ENCODE results near the gene FMO5. TPM values are rescaled to one million over a fixed set of nuclear protein-coding genes. Genes with fewer than 3 reads are reported as not detected.

FMO5 gene
- total RNA-seq, 1 donor from 2014 or later: 2.2 TPM

GRCh38 chr1:147211577-147211976 is 13.6 kb downstream of the FMO5 start:
- H3K36me3 Mint-ChIP-seq (ENCODE audit: unreplicated experiment): peaks cover 4% of the 10 kb centered on the region
- no peak for TF ChIP-seq CTCF (IDR thresholded peaks at IDR 0.05)

GRCh38 chr1:147210987-147211386 is 14.2 kb downstream of the FMO5 start:
- H3K4me3 Mint-ChIP-seq (ENCODE audit: unreplicated experiment): no peak overlapping the region
- no peak for TF ChIP-seq CTCF (IDR thresholded peaks at IDR 0.05)
- H3K27me3 Mint-ChIP-seq (ENCODE audit: unreplicated experiment): no peaks in the 10 kb centered on the region
- peaks cover 4% of the 10 kb centered on the region for H3K4me1 Mint-ChIP-seq (ENCODE audit: unreplicated experiment)
- no peak overlapping the region for H3K27ac Mint-ChIP-seq (ENCODE audit: unreplicated experiment)
- no peak for DNase-seq (ENCODE audit: extremely low spot score, unreplicated experiment)
- no peaks in the 10 kb centered on the region for H3K9me3 Mint-ChIP-seq (ENCODE audit: unreplicated experiment)
- H3K36me3 Mint-ChIP-seq (ENCODE audit: unreplicated experiment): peaks cover 4% of the 10 kb centered on the region

More at GRCh38 chr1:147211577-147211976, 13.6 kb downstream of the FMO5 start:
- Mint-ChIP-seq H3K4me1 (ENCODE audit: unreplicated experiment) (peaks cover 4% of the 10 kb centered on the region), H3K9me3 (ENCODE audit: unreplicated experiment) (no peaks in the 10 kb centered on the region), H3K4me3 (ENCODE audit: unreplicated experiment) (no peak overlapping the region), H3K27ac (ENCODE audit: unreplicated experiment) (no peak overlapping the region), H3K27me3 (ENCODE audit: unreplicated experiment) (no peaks in the 10 kb centered on the region)
- no peak for DNase-seq (ENCODE audit: extremely low spot score, unreplicated experiment)

DNA sequence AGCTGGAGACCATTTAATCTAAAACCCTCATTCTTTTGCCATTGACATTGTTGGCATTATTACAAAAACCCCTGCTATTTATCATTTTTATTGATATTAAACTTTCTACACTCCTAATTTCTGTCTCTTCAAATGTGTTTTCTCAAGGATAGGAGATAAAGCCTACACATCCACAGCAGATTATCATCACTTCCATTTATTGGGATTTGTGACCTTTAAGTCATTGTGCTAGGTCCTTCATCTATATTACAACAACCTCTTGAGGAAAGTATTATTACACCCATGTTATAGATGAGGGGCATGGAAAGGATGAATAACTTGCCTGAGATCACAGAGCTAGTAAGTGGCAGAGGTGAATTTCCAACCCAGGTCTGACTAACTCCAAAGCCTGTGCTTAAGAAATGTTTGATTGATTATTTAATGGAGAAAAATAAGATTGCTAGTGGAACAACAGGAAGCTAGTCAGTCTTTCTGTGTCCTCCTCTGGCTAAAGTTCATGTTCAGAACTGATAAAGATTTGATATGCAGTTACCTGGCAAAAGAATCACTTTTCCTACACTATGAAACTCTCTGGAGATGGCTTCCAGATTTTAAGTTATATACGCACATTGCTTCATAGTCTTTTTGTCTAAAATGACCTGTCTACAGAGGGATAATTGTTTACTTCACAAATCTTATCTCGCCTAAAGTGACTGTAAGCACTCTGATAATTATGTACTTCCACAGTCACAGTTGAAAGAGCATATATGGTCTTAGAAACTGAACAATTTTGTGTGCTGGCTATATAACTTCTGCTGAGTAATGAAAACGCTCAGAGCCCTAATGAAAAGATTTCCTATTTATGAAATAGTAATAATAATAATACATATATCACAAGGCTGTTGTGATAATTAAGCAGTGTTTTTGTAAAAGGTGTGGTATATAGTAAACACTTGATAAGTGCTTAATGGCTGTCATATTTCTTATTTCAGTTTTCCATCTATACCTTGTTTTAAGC is 15.0 kb downstream of the FMO5 start:
- Mint-ChIP-seq H3K36me3 (ENCODE audit: unreplicated experiment) (peaks cover 4% of the 10 kb centered on the region), H3K4me3 (ENCODE audit: unreplicated experiment) (no peak overlapping the region), H3K27ac (ENCODE audit: unreplicated experiment) (no peak overlapping the region), H3K9me3 (ENCODE audit: unreplicated experiment) (no peaks in the 10 kb centered on the region), H3K4me1 (ENCODE audit: unreplicated experiment) (peaks cover 4% of the 10 kb centered on the region), H3K27me3 (ENCODE audit: unreplicated experiment) (no peaks in the 10 kb centered on the region)
- DNase-seq (ENCODE audit: extremely low spot score, unreplicated experiment): no peak
- no peak for TF ChIP-seq CTCF (IDR thresholded peaks at IDR 0.05)

DNA sequence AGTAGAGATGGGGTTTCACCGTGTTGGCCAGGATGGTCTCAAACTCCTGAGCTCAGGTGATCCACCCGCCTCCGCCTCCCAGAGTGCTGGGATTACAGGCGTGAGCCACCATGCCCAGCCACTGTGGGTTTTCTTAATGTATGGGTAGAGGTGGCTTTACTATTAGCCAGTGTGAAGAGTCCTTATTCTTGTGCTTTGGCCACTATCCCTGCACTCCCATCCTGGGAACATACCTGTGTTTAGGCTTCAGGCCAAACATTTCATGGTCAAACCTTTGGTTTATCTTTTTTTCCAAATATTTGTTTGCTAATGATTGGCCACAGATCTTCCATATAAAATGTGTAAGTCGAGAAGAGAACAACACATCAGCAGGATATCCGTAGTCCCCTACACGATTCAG is 16.5 kb downstream of the FMO5 start:
- Mint-ChIP-seq H3K9me3 (ENCODE audit: unreplicated experiment) (no peaks in the 10 kb centered on the region), H3K4me3 (ENCODE audit: unreplicated experiment) (no peak overlapping the region), H3K36me3 (ENCODE audit: unreplicated experiment) (peaks cover 12% of the 10 kb centered on the region), H3K4me1 (ENCODE audit: unreplicated experiment) (no peaks in the 10 kb centered on the region), H3K27ac (ENCODE audit: unreplicated experiment) (no peak overlapping the region), H3K27me3 (ENCODE audit: unreplicated experiment) (no peaks in the 10 kb centered on the region)
- DNase-seq (ENCODE audit: extremely low spot score, unreplicated experiment): no peak
- no peak for TF ChIP-seq CTCF (IDR thresholded peaks at IDR 0.05)

- TF ChIP-seq CTCF (IDR thresholded peaks at IDR 0.05): no peak
- no peaks in the 10 kb centered on the region for H3K27me3 Mint-ChIP-seq (ENCODE audit: unreplicated experiment)
- H3K4me1 Mint-ChIP-seq (ENCODE audit: unreplicated experiment): no peaks in the 10 kb centered on the region
- DNase-seq (ENCODE audit: extremely low spot score, unreplicated experiment): no peak
- peaks cover 15% of the 10 kb centered on the region for H3K36me3 Mint-ChIP-seq (ENCODE audit: unreplicated experiment)
- H3K4me3 Mint-ChIP-seq (ENCODE audit: unreplicated experiment): no peak overlapping the region
- no peak overlapping the region for H3K27ac Mint-ChIP-seq (ENCODE audit: unreplicated experiment)
- peaks cover 5% of the 10 kb centered on the region for H3K9me3 Mint-ChIP-seq (ENCODE audit: unreplicated experiment)
These were observed 17.9 kb downstream of the FMO5 start for GRCh38 chr1:147207192-147207591.
